ENCODE data around the gene PTPN22. TPM values are rescaled to one million over a fixed set of nuclear protein-coding genes. Genes with fewer than 3 reads are reported as not detected.

Gene PTPN22
- total and polyA plus RNA-seq, 9 of the 15 experiments (the other 6 are each of a cell fraction or from before 2014, with no cell fraction given): 0.45 to 4.6 (median 1.1) TPM

- TF ChIP-seq NFE2L1 (tag; IDR thresholded peaks at IDR 0.05; ENCODE audit: borderline replicate concordance, low read depth): no peak
- peak; percentile 45 for TF ChIP-seq HMGXB4 (CRISPR knock-in tag; IDR thresholded peaks at IDR 0.05)
- TF ChIP-seq GTF2B (IDR thresholded peaks at IDR 0.05; ENCODE audit: extremely low read depth, insufficient read length): no peak
- no peak for TF ChIP-seq MBD1 (CRISPR knock-in tag; IDR thresholded peaks at IDR 0.05)
- no peak for TF ChIP-seq SRSF1 (IDR thresholded peaks at IDR 0.05; ENCODE audit: low read depth, low read length)
- no peak for TF ChIP-seq SLC30A9 (CRISPR knock-in tag; IDR thresholded peaks at IDR 0.05)
- no peak for TF ChIP-seq CREBBP (IDR thresholded peaks at IDR 0.05; ENCODE audit: low read depth, low read length)
- TF ChIP-seq ILK (tag; IDR thresholded peaks at IDR 0.05; ENCODE audit: borderline replicate concordance, low read depth): no peak
- TF ChIP-seq SOX6 (IDR thresholded peaks at IDR 0.05): peak; percentile 88
- peak in 1 of 2 experiments; percentile 62; a peak in 1 of 4 replicates for TF ChIP-seq ETV6 (IDR thresholded peaks at IDR 0.05; ENCODE audit: borderline replicate concordance in 1 of 2, low read depth in 2 of 2, low read length in 1 of 2)
- no peak for TF ChIP-seq ETV6 (CRISPR knock-in tag; IDR thresholded peaks at IDR 0.05; ENCODE audit: borderline replicate concordance)
- no peak for TF ChIP-seq XRCC3 (IDR thresholded peaks at IDR 0.05)
- peak; percentile 96 to 98 for TF ChIP-seq MAZ (CRISPR knock-in tag; conservative IDR thresholded peaks at IDR 0.05 in 1 of 2, IDR thresholded peaks at IDR 0.05 in 1 of 2)
- TF ChIP-seq NFATC3 (IDR thresholded peaks at IDR 0.05): no peak
- no peak for TF ChIP-seq GTF2A2 (tag; IDR thresholded peaks at IDR 0.05)
- no peak for TF ChIP-seq ZBTB49 (CRISPR knock-in tag; IDR thresholded peaks at IDR 0.05; ENCODE audit: borderline replicate concordance)
- TF ChIP-seq PHF20 (IDR thresholded peaks at IDR 0.05; ENCODE audit: partially characterized antibody): peak; percentile 84
- no peak for TF ChIP-seq GTF2F1 (IDR thresholded peaks at IDR 0.05; ENCODE audit: low read depth, low read length)
- TF ChIP-seq CHD1 (IDR thresholded peaks at IDR 0.05; ENCODE audit: low read length): no peak
- TF ChIP-seq COPS2 (conservative IDR thresholded peaks at IDR 0.05): no peak
- no peak for TF ChIP-seq SREBF2 (CRISPR knock-in tag; IDR thresholded peaks at IDR 0.05)
Measured at GRCh38 chr1:113904674-113905434, 33.3 kb upstream of the PTPN22 start, which contains the start of the genes AP4B1 and DCLRE1B (continued).

Data from K562 (cell line).